Endometrium (tissue), 2 donors: ENCODE measurements around the gene ADAMTS12.
"Not testable (repeated sequence)": the region's sequence is repeated elsewhere in the genome, so short reads cannot be mapped to it uniquely, and the experiment has no call there.

Experiments used
- FAIRE-seq: peaks from 2 replicates; lab custom pipeline; 2012; peaks lifted over from hg19 to GRCh38; lab: Jason Lieb, UNC
- donor health status: control.
- donor health status: control.

Gene ADAMTS12

GRCh38 chr5:33891788-33892619, at the start of gene ADAMTS12:
ADAMTS12 (minus strand) TSS chr5:33891990; CDS start chr5:33891856, 134 bp downstream.
- no peak for FAIRE-seq

- FAIRE-seq, result no peak
Measured at GRCh38 chr5:33941090-33941489, 49.3 kb upstream of the ADAMTS12 start.

- FAIRE-seq, result no peak
Measured at GRCh38 chr5:33939556-33940262, 47.9 kb upstream of the ADAMTS12 start.

GRCh38 chr5:33938881-33939280, 47.1 kb upstream of the ADAMTS12 start:
- FAIRE-seq, result no peak

- no peak for FAIRE-seq
Measured at GRCh38 chr5:33938507-33938796, 46.7 kb upstream of the ADAMTS12 start.

- FAIRE-seq, result no peak
Measured at GRCh38 chr5:33937707-33938506, 46.1 kb upstream of the ADAMTS12 start.

GRCh38 chr5:33937017-33937706, 45.4 kb upstream of the ADAMTS12 start:
- no peak for FAIRE-seq

GRCh38 chr5:33936381-33937016, 44.7 kb upstream of the ADAMTS12 start, which contains the start of gene RXFP3:
RXFP3 (plus strand) TSS chr5:33936386; CDS start chr5:33936741, 355 bp downstream.
- FAIRE-seq, result no peak

GRCh38 chr5:33936004-33936380, 44.2 kb upstream of the ADAMTS12 start:
- FAIRE-seq, result no peak

- no peak for FAIRE-seq
Measured at GRCh38 chr5:33934176-33934575, 42.4 kb upstream of the ADAMTS12 start.

- FAIRE-seq, result no peak
Measured at GRCh38 chr5:33933723-33934169, 42.0 kb upstream of the ADAMTS12 start.

- FAIRE-seq, result no peak
Measured at GRCh38 chr5:33931136-33931535, 39.3 kb upstream of the ADAMTS12 start.

GRCh38 chr5:33929925-33930690, 38.3 kb upstream of the ADAMTS12 start:
- FAIRE-seq, result no peak

GRCh38 chr5:33928283-33928682, 36.5 kb upstream of the ADAMTS12 start:
- FAIRE-seq, result no peak

GRCh38 chr5:33927685-33928084, 35.9 kb upstream of the ADAMTS12 start:
- no peak for FAIRE-seq

- FAIRE-seq, result no peak
Measured at GRCh38 chr5:33925278-33925677, 33.5 kb upstream of the ADAMTS12 start.

GRCh38 chr5:33921002-33921401, 29.2 kb upstream of the ADAMTS12 start:
- no peak for FAIRE-seq

- FAIRE-seq, result not testable (repeated sequence)
Measured at GRCh38 chr5:33914844-33915243, 23.1 kb upstream of the ADAMTS12 start.

GRCh38 chr5:33906248-33906647, 14.5 kb upstream of the ADAMTS12 start:
- FAIRE-seq, result not testable (repeated sequence)

GRCh38 chr5:33905381-33905780, 13.6 kb upstream of the ADAMTS12 start:
- FAIRE-seq, result no peak

- FAIRE-seq, result no peak
Measured at GRCh38 chr5:33903118-33903517, 11.3 kb upstream of the ADAMTS12 start.
